GM12872 (cell line): ENCODE measurements around the gene TMEM235.

Experiments used
- TF ChIP-seq, protein P1 (sequence below): IDR thresholded peaks from 3 replicates; pipeline ENCODE4 v1.5.1; 2011; ENCODE audit warnings: low read depth, mild to moderate bottlenecking, low read length, moderate library complexity; ENCODE audit not compliant: insufficient read depth

Gene TMEM235

DNA sequence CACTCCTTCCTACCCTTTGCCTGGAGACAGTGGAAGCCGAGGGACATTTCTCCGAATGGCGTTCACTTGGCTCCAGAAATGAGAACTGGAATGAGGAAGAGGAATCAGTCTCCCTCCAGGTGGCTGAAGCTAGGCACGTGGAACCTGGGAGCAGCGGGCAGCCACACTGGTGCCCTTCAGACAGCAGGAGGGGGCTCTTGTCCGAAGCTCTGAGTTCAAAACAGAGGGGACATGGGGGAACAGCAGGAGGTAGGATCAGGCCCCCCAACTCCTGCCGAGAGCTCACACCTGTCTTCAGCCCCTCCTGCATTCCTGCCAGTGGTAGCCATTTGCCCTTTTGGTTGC lies 41.5 kb downstream of the TMEM235 start:
- TF ChIP-seq, protein P1, sequence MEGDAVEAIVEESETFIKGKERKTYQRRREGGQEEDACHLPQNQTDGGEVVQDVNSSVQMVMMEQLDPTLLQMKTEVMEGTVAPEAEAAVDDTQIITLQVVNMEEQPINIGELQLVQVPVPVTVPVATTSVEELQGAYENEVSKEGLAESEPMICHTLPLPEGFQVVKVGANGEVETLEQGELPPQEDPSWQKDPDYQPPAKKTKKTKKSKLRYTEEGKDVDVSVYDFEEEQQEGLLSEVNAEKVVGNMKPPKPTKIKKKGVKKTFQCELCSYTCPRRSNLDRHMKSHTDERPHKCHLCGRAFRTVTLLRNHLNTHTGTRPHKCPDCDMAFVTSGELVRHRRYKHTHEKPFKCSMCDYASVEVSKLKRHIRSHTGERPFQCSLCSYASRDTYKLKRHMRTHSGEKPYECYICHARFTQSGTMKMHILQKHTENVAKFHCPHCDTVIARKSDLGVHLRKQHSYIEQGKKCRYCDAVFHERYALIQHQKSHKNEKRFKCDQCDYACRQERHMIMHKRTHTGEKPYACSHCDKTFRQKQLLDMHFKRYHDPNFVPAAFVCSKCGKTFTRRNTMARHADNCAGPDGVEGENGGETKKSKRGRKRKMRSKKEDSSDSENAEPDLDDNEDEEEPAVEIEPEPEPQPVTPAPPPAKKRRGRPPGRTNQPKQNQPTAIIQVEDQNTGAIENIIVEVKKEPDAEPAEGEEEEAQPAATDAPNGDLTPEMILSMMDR = no peak

DNA sequence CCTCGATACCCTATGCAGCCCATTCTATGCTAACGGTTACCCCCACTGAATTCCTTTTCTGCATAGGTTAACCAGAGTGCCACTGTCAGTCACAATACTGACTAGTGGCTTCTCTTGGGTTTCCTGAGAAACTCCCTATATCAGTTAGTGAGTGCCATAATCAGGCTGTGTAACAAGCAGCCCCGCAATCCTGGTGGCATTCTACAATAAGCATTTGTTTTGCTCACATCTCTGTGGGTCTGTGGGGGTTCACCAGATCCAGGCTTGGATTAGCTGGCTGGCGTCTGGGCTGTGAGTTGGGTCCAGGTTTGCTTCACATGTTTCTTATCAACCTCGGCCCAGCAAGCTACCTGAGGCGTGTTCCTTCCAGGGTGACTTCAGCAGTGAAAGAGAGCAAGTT lies 42.4 kb downstream of the TMEM235 start:
- TF ChIP-seq, protein P1 = no peak

DNA sequence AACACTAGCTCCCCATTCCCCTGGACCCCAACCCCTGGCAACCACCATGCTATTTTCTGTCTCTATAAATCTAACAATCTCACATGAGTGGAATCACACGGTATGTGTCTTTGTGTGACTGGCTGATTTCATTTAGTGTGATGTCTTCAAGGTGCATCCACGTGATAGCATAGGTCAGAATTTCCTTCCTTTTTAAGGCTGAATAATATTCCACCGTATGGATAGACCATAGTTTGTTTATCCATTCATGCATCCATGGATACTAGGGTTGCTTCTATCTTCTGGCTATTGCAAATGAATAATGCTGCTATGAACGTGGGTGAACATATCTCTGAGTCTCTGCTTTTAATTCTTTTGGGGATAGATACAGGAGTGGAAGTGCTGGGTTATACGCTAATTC lies 43.9 kb downstream of the TMEM235 start:
- TF ChIP-seq, protein P1 = no peak

DNA sequence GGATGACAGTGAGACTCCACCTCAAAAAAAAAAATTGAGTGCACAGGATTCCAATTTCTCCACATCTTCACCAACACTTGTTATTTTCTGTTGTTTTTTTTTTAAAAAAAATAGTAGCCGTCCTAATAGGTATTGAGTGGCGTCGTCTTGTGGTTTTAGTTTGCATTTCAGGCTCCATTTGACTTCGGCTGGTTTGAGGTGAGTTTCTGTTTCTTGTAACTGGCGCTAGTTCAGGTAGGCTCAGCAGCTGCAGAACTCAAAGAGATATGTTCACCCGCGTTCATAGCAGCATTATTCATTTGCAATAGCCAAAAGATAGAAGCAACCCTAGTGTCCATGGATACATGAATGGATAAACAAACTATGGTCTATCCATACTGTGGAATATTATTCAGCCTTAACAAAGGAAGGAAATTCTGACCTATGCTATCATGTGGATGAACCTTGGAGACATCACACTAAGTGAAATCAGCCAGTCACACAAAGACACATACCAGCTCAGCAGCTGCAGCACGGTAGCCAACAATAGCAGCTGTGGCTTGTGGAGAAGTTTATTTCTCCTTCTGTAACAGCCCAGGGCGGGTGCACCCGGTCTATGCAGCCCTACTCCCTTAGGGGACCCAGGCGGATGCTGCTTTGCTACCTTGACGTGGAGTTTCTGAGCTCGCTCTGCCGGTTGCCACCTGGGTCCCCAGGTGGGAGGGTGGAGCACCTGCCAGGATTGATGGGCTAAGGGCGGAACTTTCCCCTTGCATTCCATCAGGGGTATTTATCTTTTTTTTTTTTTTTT lies 44.9 kb downstream of the TMEM235 start:
- TF ChIP-seq, protein P1 = peak; percentile 26; the same call in 1 of the 3 replicates

DNA sequence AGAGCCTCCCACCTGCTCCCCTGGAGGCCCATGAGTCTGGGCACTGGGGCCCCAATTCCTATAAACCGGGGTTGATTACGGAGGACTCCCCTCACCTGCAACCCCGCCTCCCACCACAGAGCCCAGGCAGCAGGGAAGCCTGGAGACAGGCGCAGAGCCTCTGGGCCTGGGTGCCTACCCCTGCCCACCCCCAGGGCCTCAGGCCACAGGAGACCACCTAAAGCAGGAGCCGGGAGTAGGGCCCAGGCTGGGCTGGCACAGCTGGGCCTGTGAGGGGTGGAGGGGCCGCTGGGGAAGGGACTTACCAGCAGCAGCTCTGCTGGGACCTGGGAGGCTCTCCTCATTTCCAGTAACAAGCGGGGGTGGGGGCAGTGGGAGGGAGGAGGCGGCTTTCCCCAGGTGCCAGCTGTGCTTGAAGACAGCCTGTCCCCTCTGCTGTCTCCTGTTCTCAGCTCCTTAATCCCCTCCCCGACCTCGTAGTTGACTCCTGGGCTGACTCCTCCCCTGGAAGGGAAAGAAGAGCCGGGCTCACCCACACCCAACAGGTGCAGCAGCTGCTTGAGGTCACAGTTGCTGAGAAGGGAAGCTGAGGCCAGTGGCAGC lies 46.8 kb downstream of the TMEM235 start:
- TF ChIP-seq, protein P1 = no peak

DNA sequence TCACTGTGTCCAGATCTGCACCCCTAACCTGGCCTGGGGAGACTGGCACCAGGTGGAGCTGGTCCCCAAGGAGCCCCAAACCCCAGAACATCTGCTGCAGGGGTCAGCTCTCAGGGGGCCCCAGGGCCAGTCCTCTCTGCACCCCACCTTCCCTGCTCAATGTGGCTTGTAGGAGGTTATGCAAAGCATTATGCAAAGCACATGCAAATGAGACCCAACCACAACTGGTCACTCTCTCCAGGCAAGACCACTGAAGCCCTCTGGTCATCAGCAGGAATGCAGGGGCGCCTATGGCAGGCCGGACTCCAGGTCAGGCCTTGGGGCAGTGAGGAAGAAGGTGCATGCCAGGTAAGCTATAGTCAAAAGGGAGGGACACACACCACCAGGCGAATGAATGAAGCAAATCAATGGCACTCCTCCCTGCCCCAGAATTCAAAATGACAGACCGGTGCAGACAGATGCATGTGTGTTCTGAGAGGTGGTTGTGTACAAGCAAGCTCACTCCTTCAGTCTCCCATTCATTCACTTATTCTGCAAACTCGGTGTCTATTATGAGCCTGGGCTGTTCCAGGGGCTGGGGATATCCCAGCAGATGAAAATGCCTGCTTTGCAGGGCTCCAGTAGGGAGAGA lies 48.0 kb downstream of the TMEM235 start:
- TF ChIP-seq, protein P1 = no peak

DNA sequence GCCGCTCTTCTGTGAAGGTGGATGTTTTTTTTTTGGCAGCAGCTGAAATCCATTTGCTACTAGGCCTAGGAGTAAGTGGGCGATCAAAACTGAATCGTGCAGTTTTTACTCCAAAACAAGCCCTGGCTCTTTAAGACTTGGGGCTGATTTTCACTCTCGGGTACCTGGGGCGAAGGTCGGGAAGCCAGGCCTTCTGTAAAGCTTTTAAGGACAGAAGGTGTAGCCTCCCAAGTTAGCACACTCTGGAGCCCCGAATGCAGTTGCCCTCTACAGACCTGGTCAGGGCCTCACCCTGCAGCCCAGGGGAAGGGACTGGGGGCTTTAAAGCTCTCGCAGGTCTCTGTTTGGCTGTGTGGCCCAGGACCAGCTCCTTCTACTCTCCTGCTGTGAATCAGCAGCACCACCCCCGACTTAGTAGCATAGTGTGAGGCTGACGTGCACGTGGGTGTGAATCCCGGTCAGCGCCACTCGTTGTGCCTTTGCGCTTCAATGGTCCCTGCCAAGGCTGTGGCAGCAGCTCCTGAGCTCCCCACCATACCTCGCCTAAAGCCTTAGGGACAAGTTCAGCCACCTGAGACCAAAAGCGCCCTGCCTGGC lies 49.9 kb downstream of the TMEM235 start:
- TF ChIP-seq, protein P1 = no peak
